Measurements from ENCODE around the gene GULP1.

- TF ChIP-seq CTCF (conservative IDR thresholded peaks at IDR 0.05 in 1 of 2, IDR thresholded peaks at IDR 0.05 in 1 of 2; ENCODE audit: extremely low read depth in 1 of 2, insufficient read depth in 1 of 2, low read depth in 1 of 2, low read length in 2 of 2) (no peak), EZH2 (IDR thresholded peaks at IDR 0.05; ENCODE audit: borderline replicate concordance, low read length) (no peak)
Observed at GRCh38 chr2:188278388-188279092, 13.1 kb upstream of the GULP1 start.

Measured in mammary epithelial cell (primary cell).